Measurements from ENCODE around the gene CPN1.
"Not testable (repeated sequence)": the region's sequence is repeated elsewhere in the genome, so short reads cannot be mapped to it uniquely, and the experiment has no call there.

CPN1 gene

GRCh38 chr10:100081075-100082001 lies at the start of gene CPN1:
CPN1 (minus strand) TSS chr10:100081869; CDS start chr10:100081625, 244 bp downstream.
- no peak for DNase-seq (ENCODE audit: low read depth)

- DNase-seq (ENCODE audit: low read depth): no peak
Measured at GRCh38 chr10:100130831-100131230, 49.2 kb upstream of the CPN1 start.

- DNase-seq (ENCODE audit: low read depth): no peak
Measured at GRCh38 chr10:100129424-100129823, 47.8 kb upstream of the CPN1 start.

GRCh38 chr10:100128951-100129350 lies 47.3 kb upstream of the CPN1 start:
- no peak for DNase-seq (ENCODE audit: low read depth)

- DNase-seq (ENCODE audit: low read depth): not testable (repeated sequence)
Measured at GRCh38 chr10:100125335-100125734, 43.7 kb upstream of the CPN1 start.

- DNase-seq (ENCODE audit: low read depth): no peak
Measured at GRCh38 chr10:100124097-100124496, 42.4 kb upstream of the CPN1 start.

- no peak for DNase-seq (ENCODE audit: low read depth)
Measured at GRCh38 chr10:100122780-100123179, 41.1 kb upstream of the CPN1 start.

- no peak for DNase-seq (ENCODE audit: low read depth)
Measured at GRCh38 chr10:100120550-100120949, 38.9 kb upstream of the CPN1 start.

- DNase-seq (ENCODE audit: low read depth): no peak
Measured at GRCh38 chr10:100119726-100120125, 38.1 kb upstream of the CPN1 start.

- DNase-seq (ENCODE audit: low read depth): no peak
Measured at GRCh38 chr10:100114976-100115770, 33.5 kb upstream of the CPN1 start.

GRCh38 chr10:100114460-100114859 lies 32.8 kb upstream of the CPN1 start:
- no peak for DNase-seq (ENCODE audit: low read depth)

GRCh38 chr10:100109670-100110069 lies 28.0 kb upstream of the CPN1 start:
- DNase-seq (ENCODE audit: low read depth): no peak

- DNase-seq (ENCODE audit: low read depth): no peak
Measured at GRCh38 chr10:100106865-100107264, 25.2 kb upstream of the CPN1 start.

- DNase-seq (ENCODE audit: low read depth): no peak
Measured at GRCh38 chr10:100104300-100104699, 22.6 kb upstream of the CPN1 start.

GRCh38 chr10:100103581-100103980 lies 21.9 kb upstream of the CPN1 start:
- DNase-seq (ENCODE audit: low read depth): peak; percentile 27

GRCh38 chr10:100101192-100102076 lies 19.8 kb upstream of the CPN1 start:
- DNase-seq (ENCODE audit: low read depth): no peak

- DNase-seq (ENCODE audit: low read depth): no peak
Measured at GRCh38 chr10:100100651-100101184, 19.0 kb upstream of the CPN1 start.

GRCh38 chr10:100089241-100089640 lies 7.6 kb upstream of the CPN1 start:
- DNase-seq (ENCODE audit: low read depth): no peak

- DNase-seq (ENCODE audit: low read depth): not testable (repeated sequence)
Measured at GRCh38 chr10:100086708-100087107, 5.0 kb upstream of the CPN1 start.

GRCh38 chr10:100085596-100085995 lies 3.9 kb upstream of the CPN1 start:
- no peak for DNase-seq (ENCODE audit: low read depth)

- no peak for DNase-seq (ENCODE audit: low read depth)
Measured at GRCh38 chr10:100083623-100084022, 2.0 kb upstream of the CPN1 start.

GRCh38 chr10:100082276-100082675 lies 607 bp upstream of the CPN1 start:
- DNase-seq (ENCODE audit: low read depth): not testable (repeated sequence)

Data from fibroblast of gingiva (primary cell).